MM.1S (cell line): ENCODE measurements around the gene GALNT7.

Source experiments
- DNase-seq: peaks from one replicate; pipeline ENCODE4 v3.0.0-alpha.2; 2015
- H2AFZ ChIP-seq: fragments of 300-600 bp; sonication (generic); 2 replicates; pipeline ENCODE4 v1.6.0; 2016; ENCODE audit warnings: antibody characterized with exemption, low read length
- H3F3A ChIP-seq: fragments of 300-600 bp; sonication (generic); 2 replicates; pipeline ENCODE4 v1.6.1; 2016; ENCODE audit warnings: mild to moderate bottlenecking, antibody characterized with exemption, low read length, moderate library complexity, mixed read lengths; ENCODE audit not compliant: insufficient read depth
- H3K27ac ChIP-seq: fragments of 300-600 bp; sonication (generic); 2 replicates; pipeline ENCODE4 v1.5.1; 2016; ENCODE audit warnings: mild to moderate bottlenecking, low read length
- H3K27me3 ChIP-seq: fragments of 300-600 bp; sonication (generic); replicated peaks from 2 replicates; pipeline ENCODE4 v1.6.0; 2016; ENCODE audit warnings: low read length; ENCODE audit not compliant: insufficient read depth
- H3K36me3 ChIP-seq: fragments of 300-600 bp; sonication (generic); replicated peaks from 2 replicates; pipeline ENCODE4 v1.6.1; 2016; ENCODE audit warnings: mild to moderate bottlenecking, low read length, mixed read lengths; ENCODE audit not compliant: insufficient read depth
- H3K4me1 ChIP-seq: fragments of 300-600 bp; sonication (generic); 2 replicates; pipeline ENCODE4 v1.6.1; 2016; ENCODE audit warnings: low read length, mixed read lengths
- H3K4me2 ChIP-seq: fragments of 300-600 bp; sonication (generic); 2 replicates; pipeline ENCODE4 v1.6.0; 2016; ENCODE audit warnings: low read depth, low read length
- H3K4me3 ChIP-seq: fragments of 300-600 bp; sonication (generic); 2 replicates; pipeline ENCODE4 v1.5.1; 2016; ENCODE audit warnings: low read length, mixed read lengths
- H3K79me2 ChIP-seq: fragments of 300-600 bp; sonication (generic); 2 replicates; pipeline ENCODE4 v1.6.1; 2016; ENCODE audit warnings: mixed run types, low read length, mixed read lengths
- H3K9ac ChIP-seq: fragments of 300-600 bp; sonication (generic); 2 replicates; pipeline ENCODE4 v1.6.1; 2016; ENCODE audit warnings: low read length, mixed read lengths
- H3K9me2 ChIP-seq: fragments of 300-600 bp; sonication (generic); replicated peaks from 2 replicates; pipeline ENCODE4 v1.6.1; 2016; ENCODE audit warnings: mild to moderate bottlenecking, low read length, mixed read lengths; ENCODE audit not compliant: insufficient read depth
- H3K9me3 ChIP-seq: fragments of 300-600 bp; sonication (generic); replicated peaks from 2 replicates; pipeline ENCODE4 v1.6.1; 2016; ENCODE audit warnings: mild to moderate bottlenecking, low read length, mixed read lengths; ENCODE audit not compliant: insufficient read depth
- H4K20me1 ChIP-seq: fragments of 300-600 bp; sonication (generic); 2 replicates; pipeline ENCODE4 v1.6.1; 2016; ENCODE audit warnings: mild to moderate bottlenecking, low read length, moderate library complexity, mixed read lengths; ENCODE audit not compliant: insufficient read depth
- CTCF ChIP-seq: fragments of 300-600 bp; sonication (generic); IDR thresholded peaks from 2 replicates; pipeline ENCODE4 v1.5.1; 2016; ENCODE audit warnings: antibody characterized with exemption, low read length, mixed read lengths
- EZH2 ChIP-seq: fragments of 300-600 bp; sonication (generic); optimal IDR thresholded peaks from 2 replicates; pipeline ENCODE3; 2017; ENCODE audit warnings: low read depth, mild to moderate bottlenecking, antibody characterized with exemption, low read length, mixed read lengths
- EZH2phosphoT487 ChIP-seq: fragments of 300-600 bp; sonication (generic); IDR thresholded peaks from 2 replicates; pipeline ENCODE4 v1.6.1; 2018; ENCODE audit warnings: antibody characterized with exemption, low read length

The GALNT7 gene

DNA sequence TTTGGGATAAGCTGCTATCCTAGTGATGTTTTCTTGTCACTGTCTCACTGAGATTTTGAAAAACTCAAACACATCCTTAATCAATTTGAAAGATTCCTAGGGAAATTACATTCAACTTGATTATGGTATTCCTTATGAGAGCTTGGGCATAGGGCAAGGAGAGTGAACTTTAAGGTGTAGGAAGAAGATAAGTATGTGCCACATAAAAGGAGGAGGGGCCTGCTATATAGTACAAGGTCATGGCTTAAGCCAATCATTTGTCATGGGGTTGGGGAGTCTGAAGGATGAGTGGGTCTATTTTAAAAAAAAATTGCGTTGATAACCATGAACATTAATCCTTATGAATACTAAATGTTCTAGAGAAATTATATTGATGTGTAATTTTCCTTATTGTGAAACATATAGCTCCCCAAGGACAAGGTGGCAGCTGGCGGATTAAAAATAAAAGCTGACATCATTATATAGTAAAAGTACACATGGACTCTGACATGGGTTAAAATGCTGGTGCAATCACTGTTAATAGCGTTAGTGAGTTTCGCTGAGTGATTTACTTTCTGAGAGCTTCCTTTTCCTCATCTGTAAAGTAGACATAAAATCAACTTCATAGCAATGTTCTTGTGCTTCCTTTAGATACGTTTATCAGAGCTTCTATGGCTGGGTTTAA is 17.4 kb downstream of the GALNT7 start:
- H3F3A ChIP-seq: no peaks in the 10 kb centered on the region
- H3K9me3 ChIP-seq: no peaks in the 10 kb centered on the region
- no peaks in the 10 kb centered on the region for H3K4me1 ChIP-seq
- no peaks in the 10 kb centered on the region for H3K27me3 ChIP-seq
- DNase-seq: no peak
- H3K27ac ChIP-seq: no peak overlapping the region
- no peaks in the 10 kb centered on the region for H3K9me2 ChIP-seq
- TF ChIP-seq CTCF (no peak), EZH2phosphoT487 (no peak), EZH2 (no peak)
- peaks cover 26% of the 10 kb centered on the region; the same call in 1 of the 2 replicates for H3K79me2 ChIP-seq
- no peak overlapping the region for H2AFZ ChIP-seq
- H3K36me3 ChIP-seq: no peaks in the 10 kb centered on the region
- no peak overlapping the region for H3K4me2 ChIP-seq
- no peak overlapping the region for H3K4me3 ChIP-seq
- H3K9ac ChIP-seq: no peak overlapping the region
- peaks cover 3% of the 10 kb centered on the region; the same call in 1 of the 2 replicates for H4K20me1 ChIP-seq

DNA sequence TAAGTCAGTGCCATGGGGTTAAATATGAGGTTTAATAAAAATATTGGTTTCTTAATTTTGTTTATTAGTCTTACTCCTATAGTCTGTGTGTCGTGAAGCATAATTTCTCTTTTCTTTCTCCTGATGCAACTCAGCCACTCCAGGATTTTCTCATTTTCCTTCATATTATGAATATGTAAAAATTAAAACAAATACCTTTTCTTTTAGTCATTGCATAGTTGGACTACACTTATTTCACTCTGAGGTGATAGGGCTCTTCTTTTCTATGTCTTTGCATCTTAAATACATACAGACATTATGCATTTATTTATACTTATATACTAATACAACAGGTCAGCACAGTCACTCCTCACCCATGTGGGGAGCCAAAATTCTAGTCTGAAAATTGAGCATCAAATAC is 19.1 kb downstream of the GALNT7 start:
- Histone ChIP-seq H2AFZ (no peak overlapping the region), H3K4me1 (peaks cover 9% of the 10 kb centered on the region; the same call in 1 of the 2 replicates), H3F3A (no peaks in the 10 kb centered on the region), H3K27ac (no peak overlapping the region), H3K9me3 (no peaks in the 10 kb centered on the region), H3K4me3 (no peak overlapping the region), H3K9ac (no peak overlapping the region), H3K4me2 (no peak overlapping the region), H3K9me2 (no peaks in the 10 kb centered on the region), H3K27me3 (no peaks in the 10 kb centered on the region), H4K20me1 (no peaks in the 10 kb centered on the region), H3K36me3 (no peaks in the 10 kb centered on the region), H3K79me2 (0 out of 2 replicates have a peak, but pooled peaks cover 17% of the 10 kb centered on the region)
- no peak for DNase-seq
- TF ChIP-seq CTCF: no peak
- TF ChIP-seq EZH2phosphoT487: no peak
- no peak for TF ChIP-seq EZH2

DNA sequence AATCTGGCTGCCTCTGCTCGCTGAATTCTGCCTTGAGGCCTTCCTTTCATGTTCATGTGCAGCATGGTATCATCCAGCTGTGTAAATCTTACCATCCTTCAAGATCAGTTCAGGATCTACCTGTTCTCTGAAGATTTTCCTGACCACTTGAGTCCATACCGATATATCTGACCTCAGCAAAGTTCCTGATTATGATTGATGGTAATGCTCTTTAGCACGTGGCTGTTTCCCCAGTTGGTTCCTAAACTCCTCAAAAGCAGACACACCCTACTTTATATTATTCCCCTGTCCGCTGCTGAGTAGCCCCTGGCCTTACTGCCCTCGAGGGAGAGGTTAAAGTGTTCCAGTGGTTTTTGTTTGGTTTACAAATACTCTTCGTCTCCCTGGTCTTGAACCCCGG is 20.0 kb downstream of the GALNT7 start:
- Histone ChIP-seq H3K4me1 (peaks cover 9% of the 10 kb centered on the region; the same call in 1 of the 2 replicates), H2AFZ (no peak overlapping the region), H3K27me3 (no peaks in the 10 kb centered on the region), H3K27ac (no peak overlapping the region), H3K9me3 (no peaks in the 10 kb centered on the region), H4K20me1 (no peaks in the 10 kb centered on the region), H3K9ac (no peak overlapping the region), H3K4me2 (no peak overlapping the region), H3K4me3 (no peak overlapping the region), H3K36me3 (no peaks in the 10 kb centered on the region), H3F3A (no peaks in the 10 kb centered on the region), H3K9me2 (no peaks in the 10 kb centered on the region), H3K79me2 (0 out of 2 replicates have a peak, but pooled peaks cover 17% of the 10 kb centered on the region)
- TF ChIP-seq EZH2 (no peak), CTCF (no peak), EZH2phosphoT487 (no peak)
- no peak for DNase-seq
